ENCODE measurements around the gene GCGR.

GCGR gene

GRCh38 chr17:81844887-81845286, 40.9 kb downstream of the GCGR start:
- DNase-seq (ENCODE audit: low read depth), result no peak
- no peak for TF ChIP-seq CTCF (IDR thresholded peaks at IDR 0.05; ENCODE audit: insufficient read depth, low read depth, low read length, missing control alignments)

GRCh38 chr17:81845361-81845760, 41.4 kb downstream of the GCGR start:
- no peak for TF ChIP-seq CTCF (IDR thresholded peaks at IDR 0.05; ENCODE audit: insufficient read depth, low read depth, low read length, missing control alignments)
- no peak overlapping the region for H3K4me3 ChIP-seq (ENCODE audit: low read length)
- DNase-seq (ENCODE audit: low read depth), result no peak

More at GRCh38 chr17:81844887-81845286, 40.9 kb downstream of the GCGR start:
- no peak overlapping the region for H3K4me3 ChIP-seq (ENCODE audit: low read length)

- DNase-seq (ENCODE audit: low read depth), result no peak
- no peak for TF ChIP-seq CTCF (IDR thresholded peaks at IDR 0.05; ENCODE audit: insufficient read depth, low read depth, low read length, missing control alignments)
- H3K4me3 ChIP-seq (ENCODE audit: low read length), result no peak overlapping the region
Observed at GRCh38 chr17:81845881-81846742, 42.2 kb downstream of the GCGR start.

- DNase-seq (ENCODE audit: low read depth), result no peak
- H3K4me3 ChIP-seq (ENCODE audit: low read length), result no peak overlapping the region
- no peak for TF ChIP-seq CTCF (IDR thresholded peaks at IDR 0.05; ENCODE audit: insufficient read depth, low read depth, low read length, missing control alignments)
Observed at GRCh38 chr17:81846743-81847689, 43.1 kb downstream of the GCGR start.

- no peak overlapping the region for H3K4me3 ChIP-seq (ENCODE audit: low read length)
- no peak for TF ChIP-seq CTCF (IDR thresholded peaks at IDR 0.05; ENCODE audit: insufficient read depth, low read depth, low read length, missing control alignments)
- no peak for DNase-seq (ENCODE audit: low read depth)
Observed at GRCh38 chr17:81849457-81849856, 45.5 kb downstream of the GCGR start.

GRCh38 chr17:81851423-81851822, 47.5 kb downstream of the GCGR start:
- no peak for TF ChIP-seq CTCF (IDR thresholded peaks at IDR 0.05; ENCODE audit: insufficient read depth, low read depth, low read length, missing control alignments)
- no peak overlapping the region for H3K4me3 ChIP-seq (ENCODE audit: low read length)
- no peak for DNase-seq (ENCODE audit: low read depth)

Measured in epithelial cell of esophagus (primary cell).